HG03558 (cell line): Measurements from ENCODE around the gene PLCL2.

ENCODE experiments used
- ATAC-seq: cut with Tn5 transposase; IDR thresholded peaks from one replicate; pipeline ENCODE4 v1.9.1; 2021; ENCODE audit warnings: moderate number of reproducible peaks; ENCODE audit not compliant: unreplicated experiment; ENCODE audit errors: extremely low read depth

PLCL2 gene

GRCh38 chr3:16884748-16885592 is at the start of gene PLCL2:
TSS of gene PLCL2 (plus strand) at chr3:16884955. CDS start at chr3:16885040, 85 bp downstream.
- ATAC-seq: no peak

- no peak for ATAC-seq
Observed at GRCh38 chr3:16836505-16837237, 48.1 kb upstream of the PLCL2 start.

GRCh38 chr3:16837602-16838001 is 47.2 kb upstream of the PLCL2 start:
- no peak for ATAC-seq

- ATAC-seq: no peak
Observed at GRCh38 chr3:16838561-16838960, 46.2 kb upstream of the PLCL2 start.

GRCh38 chr3:16839271-16840100 is 45.3 kb upstream of the PLCL2 start:
- ATAC-seq: no peak

- ATAC-seq: no peak
Observed at GRCh38 chr3:16840101-16840424, 44.7 kb upstream of the PLCL2 start.

- no peak for ATAC-seq
Observed at GRCh38 chr3:16841041-16841753, 43.6 kb upstream of the PLCL2 start.

GRCh38 chr3:16841904-16842271 is 42.9 kb upstream of the PLCL2 start:
- ATAC-seq: peak; percentile 32

GRCh38 chr3:16842272-16843270 is 42.2 kb upstream of the PLCL2 start:
- peak; percentile 43 for ATAC-seq

- ATAC-seq: no peak
Observed at GRCh38 chr3:16844222-16844621, 40.5 kb upstream of the PLCL2 start.

GRCh38 chr3:16844791-16845190 is 40.0 kb upstream of the PLCL2 start:
- ATAC-seq: no peak

GRCh38 chr3:16846373-16847080 is 38.2 kb upstream of the PLCL2 start:
- ATAC-seq: no peak

GRCh38 chr3:16848007-16848406 is 36.7 kb upstream of the PLCL2 start:
- no peak for ATAC-seq

GRCh38 chr3:16849229-16849628 is 35.5 kb upstream of the PLCL2 start:
- ATAC-seq: peak; percentile 51

- no peak for ATAC-seq
Observed at GRCh38 chr3:16849795-16850194, 35.0 kb upstream of the PLCL2 start.

- ATAC-seq: no peak
Observed at GRCh38 chr3:16855497-16855896, 29.3 kb upstream of the PLCL2 start.

- ATAC-seq: no peak
Observed at GRCh38 chr3:16860234-16860633, 24.5 kb upstream of the PLCL2 start.

- no peak for ATAC-seq
Observed at GRCh38 chr3:16861432-16861831, 23.3 kb upstream of the PLCL2 start.
